BJ (cell line): ENCODE measurements around the gene FXYD5. TPM values are rescaled to one million over a fixed set of nuclear protein-coding genes. Genes with fewer than 3 reads are reported as not detected.

Source experiments
- CTCF ChIA-PET: fragments of 350-600 bp; formaldehyde crosslinking; extraction: SDS; loops from one replicate; lab custom pipeline; 2021; ENCODE audit warnings: antibody characterized with exemption, inconsistent platforms; lab: Yijun Ruan, JAX
- POLR2A ChIA-PET: fragments of 300-600 bp; sonication (Branson Sonifier 250); formaldehyde crosslinking; extraction: SDS; loops from one replicate; lab custom pipeline; 2021; ENCODE audit warnings: antibody characterized with exemption; lab: Charles Lee
- DNase-seq: peaks from one replicate; pipeline ENCODE4 v3.0.0-alpha.2; 2011; ENCODE audit warnings: low read depth
- H3K27me3 ChIP-seq: 2 replicates; pipeline ENCODE4 v1.6.0; 2011; ENCODE audit warnings: low read length; ENCODE audit not compliant: control insufficient read depth, insufficient read depth
- H3K36me3 ChIP-seq: 2 replicates; pipeline ENCODE4 v1.5.1; 2011; ENCODE audit warnings: low read length; ENCODE audit not compliant: control insufficient read depth, insufficient read depth
- H3K4me3 ChIP-seq: 2 replicates; pipeline ENCODE4 v1.5.1; 2011; ENCODE audit warnings: low read depth, mild to moderate bottlenecking, control low read depth, low read length
- polyA plus RNA-seq: library from polyadenylated mRNA; depleted of rRNA; stranded (reverse); fragments of >200 nt; gene quantifications from 2 replicates; pipeline ENCODE4 v1.2.3, GENCODE V29; 2011
- TF ChIP-seq, protein P1 (sequence below): IDR thresholded peaks from 2 replicates; pipeline ENCODE4 v1.5.1; 2011; ENCODE audit warnings: low read depth, mild to moderate bottlenecking, control low read depth, inconsistent platforms, low read length, moderate library complexity; ENCODE audit not compliant: insufficient read depth

FXYD5 gene
- polyA plus RNA-seq, 1 experiment: 332 TPM

DNA sequence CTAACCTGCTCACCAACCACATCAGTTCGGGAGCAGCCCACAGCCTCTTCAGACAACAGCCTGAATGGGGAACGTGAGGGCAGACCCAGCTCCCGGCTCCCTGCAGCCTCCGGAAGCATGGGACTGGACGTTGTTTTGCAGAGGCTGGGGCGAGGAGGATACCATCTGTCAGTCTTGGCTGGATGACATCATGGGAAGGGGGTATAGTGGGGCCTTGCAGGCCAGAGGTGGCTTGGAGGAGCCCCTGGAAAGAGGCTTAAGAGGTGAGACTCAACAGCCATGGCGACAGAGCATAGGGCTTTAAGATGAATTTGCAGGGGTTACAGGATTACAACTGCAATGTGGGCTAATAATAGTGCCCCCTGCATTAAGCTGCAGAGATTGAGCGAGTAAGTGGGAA lies 37.4 kb upstream of the FXYD5 start:
- DNase-seq: no peak
- TF ChIP-seq, protein P1, sequence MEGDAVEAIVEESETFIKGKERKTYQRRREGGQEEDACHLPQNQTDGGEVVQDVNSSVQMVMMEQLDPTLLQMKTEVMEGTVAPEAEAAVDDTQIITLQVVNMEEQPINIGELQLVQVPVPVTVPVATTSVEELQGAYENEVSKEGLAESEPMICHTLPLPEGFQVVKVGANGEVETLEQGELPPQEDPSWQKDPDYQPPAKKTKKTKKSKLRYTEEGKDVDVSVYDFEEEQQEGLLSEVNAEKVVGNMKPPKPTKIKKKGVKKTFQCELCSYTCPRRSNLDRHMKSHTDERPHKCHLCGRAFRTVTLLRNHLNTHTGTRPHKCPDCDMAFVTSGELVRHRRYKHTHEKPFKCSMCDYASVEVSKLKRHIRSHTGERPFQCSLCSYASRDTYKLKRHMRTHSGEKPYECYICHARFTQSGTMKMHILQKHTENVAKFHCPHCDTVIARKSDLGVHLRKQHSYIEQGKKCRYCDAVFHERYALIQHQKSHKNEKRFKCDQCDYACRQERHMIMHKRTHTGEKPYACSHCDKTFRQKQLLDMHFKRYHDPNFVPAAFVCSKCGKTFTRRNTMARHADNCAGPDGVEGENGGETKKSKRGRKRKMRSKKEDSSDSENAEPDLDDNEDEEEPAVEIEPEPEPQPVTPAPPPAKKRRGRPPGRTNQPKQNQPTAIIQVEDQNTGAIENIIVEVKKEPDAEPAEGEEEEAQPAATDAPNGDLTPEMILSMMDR: no peak
- Histone ChIP-seq H3K27me3 (peaks cover 10% of the 10 kb centered on the region), H3K36me3 (no peaks in the 10 kb centered on the region), H3K4me3 (no peak overlapping the region)
- CTCF ChIA-PET: interaction anchor here (0.8 to 4.8 kb wide), 10 partner anchors 8 to 73 kb away, joined by 3 to 59 read pairs (median 4); partner anchors contain the start of genes FXYD7 and LGI4
- POLR2A ChIA-PET: no interaction called here

DNA sequence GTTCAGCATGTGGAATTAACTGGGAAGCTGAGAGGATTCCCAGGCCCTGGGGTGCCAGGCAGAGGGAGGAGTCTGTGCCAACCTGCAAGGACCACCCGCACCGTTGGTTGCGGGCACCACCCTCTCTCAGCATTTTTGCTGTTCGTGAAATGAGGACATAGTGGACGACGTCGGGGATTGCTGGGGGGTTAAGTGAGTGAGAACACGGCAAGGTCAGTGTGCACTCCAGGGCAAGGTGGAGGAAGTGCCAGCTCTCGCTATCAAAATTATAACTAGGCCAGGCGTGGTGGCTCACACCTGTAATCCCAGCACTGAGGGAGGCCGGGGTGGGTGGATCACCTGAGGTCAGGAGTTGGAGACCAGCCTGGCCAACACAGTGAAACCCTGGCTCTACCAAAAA lies 36.7 kb upstream of the FXYD5 start:
- Histone ChIP-seq H3K4me3 (no peak overlapping the region), H3K36me3 (no peaks in the 10 kb centered on the region), H3K27me3 (peaks cover 10% of the 10 kb centered on the region)
- ChIA-PET POLR2A (no interaction called here), CTCF (interaction anchor here (0.8 to 4.8 kb wide), 6 partner anchors 17 to 74 kb away, joined by 3 to 59 read pairs (median 11); partner anchors contain the start of genes FXYD7 and LGI4)
- no peak for DNase-seq
- TF ChIP-seq, protein P1: no peak

DNA sequence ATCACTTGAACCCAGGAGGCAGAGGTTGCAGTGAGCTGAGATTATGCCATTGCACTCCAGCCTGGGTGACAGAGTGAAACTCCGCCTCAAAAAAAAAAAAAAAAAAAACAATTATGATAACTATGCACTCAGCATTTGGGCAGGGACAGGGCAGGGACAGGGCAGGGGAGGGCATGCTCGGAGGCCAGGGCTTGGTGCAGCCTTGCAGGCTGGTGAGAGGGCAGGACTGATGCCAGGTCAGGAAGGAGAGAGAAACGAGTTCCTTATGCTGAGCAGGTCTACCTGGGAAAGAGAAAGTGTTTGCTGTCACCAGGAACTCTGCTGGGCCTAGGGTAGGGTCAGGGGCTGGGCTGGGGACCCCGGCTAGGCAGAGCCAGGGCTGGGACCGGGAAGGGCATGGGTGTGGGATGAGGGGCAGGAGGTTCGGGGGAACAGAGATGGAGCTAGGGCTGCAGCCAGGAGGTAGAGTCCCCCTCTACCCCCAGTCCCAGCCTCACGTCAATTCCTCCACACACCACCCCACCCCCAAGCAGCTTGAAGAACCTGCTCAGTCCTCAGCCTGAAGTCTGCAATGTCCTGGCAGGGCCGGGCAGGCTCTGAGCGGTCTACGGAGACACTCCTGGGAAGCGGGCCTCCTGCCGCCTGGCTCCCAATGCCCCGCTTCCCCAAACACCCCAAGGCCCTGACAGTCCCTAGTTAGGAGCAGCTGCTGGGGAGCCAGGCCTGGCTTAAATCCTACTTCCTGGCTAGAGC lies 36.1 kb upstream of the FXYD5 start:
- Histone ChIP-seq H3K4me3 (no peak overlapping the region), H3K36me3 (no peaks in the 10 kb centered on the region), H3K27me3 (peaks cover 7% of the 10 kb centered on the region)
- POLR2A ChIA-PET: no interaction called here
- DNase-seq: no peak
- TF ChIP-seq, protein P1: no peak
- CTCF ChIA-PET: interaction anchor here (2.3 to 4.8 kb wide), 2 partner anchors 17 to 23 kb away, joined by 13 to 41 read pairs; partner anchors contain the start of genes FXYD7 and LGI4

DNA sequence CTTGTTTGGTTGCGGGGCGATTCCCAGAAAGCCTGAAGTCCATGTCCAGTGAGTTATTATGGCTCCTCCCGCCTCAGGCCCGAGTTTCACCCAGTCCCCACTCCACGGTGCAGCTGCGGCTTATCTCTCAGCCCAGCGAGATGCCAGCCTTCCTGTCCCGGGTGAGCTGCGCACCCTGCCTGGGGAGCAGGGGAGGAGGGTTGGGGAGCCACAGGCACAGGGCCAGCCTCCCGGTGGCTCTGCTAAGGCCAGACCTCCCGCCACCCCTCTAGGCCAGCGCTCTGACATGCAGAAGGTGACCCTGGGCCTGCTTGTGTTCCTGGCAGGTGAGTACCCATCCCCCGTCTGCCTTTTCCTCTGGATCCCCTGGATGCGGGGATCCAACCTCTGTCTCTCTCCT lies 35.4 kb upstream of the FXYD5 start:
- TF ChIP-seq, protein P1: no peak
- DNase-seq: no peak
- CTCF ChIA-PET: interaction anchor here (0.6 to 2.3 kb wide), 3 partner anchors 9 to 443 kb away, joined by 3 to 13 read pairs (median 3); partner anchors contain the start of gene LGI4

DNA sequence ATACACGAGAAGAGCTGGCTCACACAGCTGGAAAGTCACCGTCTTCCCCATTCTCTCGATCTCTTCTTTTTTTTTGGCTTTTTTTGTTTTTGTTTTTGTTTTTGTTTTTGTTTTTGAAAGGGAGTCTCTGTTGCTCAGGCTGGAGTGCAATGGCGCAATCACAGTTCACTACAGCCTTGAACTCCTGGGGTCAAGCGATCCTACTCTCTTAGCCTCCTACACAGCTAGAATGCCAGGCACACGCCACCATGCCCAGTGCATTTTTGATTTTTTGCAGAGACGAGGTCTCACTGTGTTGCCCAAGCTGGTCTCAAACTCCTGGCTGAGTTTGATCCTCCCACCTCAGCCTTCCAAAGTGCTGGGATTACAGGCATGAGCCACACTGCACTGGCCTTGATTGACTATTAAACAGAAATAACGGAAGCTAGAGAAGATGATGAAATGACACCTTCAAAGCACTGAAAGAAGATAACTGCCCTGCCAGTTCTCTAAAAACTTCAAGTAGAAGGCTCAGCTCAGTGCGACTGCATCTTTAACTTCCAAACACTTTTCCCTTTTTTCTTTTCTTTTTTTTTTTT lies 34.9 kb upstream of the FXYD5 start:
- ChIA-PET POLR2A (no interaction called here), CTCF (interaction anchor here (0.6 to 2.3 kb wide), 4 partner anchors 9 to 443 kb away, joined by 3 to 13 read pairs (median 4); partner anchors contain the start of gene LGI4)
- peaks cover 7% of the 10 kb centered on the region for H3K27me3 ChIP-seq
- no peak overlapping the region for H3K4me3 ChIP-seq
- no peaks in the 10 kb centered on the region for H3K36me3 ChIP-seq
- TF ChIP-seq, protein P1: no peak
- no peak for DNase-seq

More for the DNA sequence above, 35.4 kb upstream of the FXYD5 start:
- Histone ChIP-seq H3K4me3 (no peak overlapping the region), H3K27me3 (peaks cover 7% of the 10 kb centered on the region), H3K36me3 (no peaks in the 10 kb centered on the region)
- POLR2A ChIA-PET: no interaction called here
